ENCODE results near the gene CASP10.

DNA sequence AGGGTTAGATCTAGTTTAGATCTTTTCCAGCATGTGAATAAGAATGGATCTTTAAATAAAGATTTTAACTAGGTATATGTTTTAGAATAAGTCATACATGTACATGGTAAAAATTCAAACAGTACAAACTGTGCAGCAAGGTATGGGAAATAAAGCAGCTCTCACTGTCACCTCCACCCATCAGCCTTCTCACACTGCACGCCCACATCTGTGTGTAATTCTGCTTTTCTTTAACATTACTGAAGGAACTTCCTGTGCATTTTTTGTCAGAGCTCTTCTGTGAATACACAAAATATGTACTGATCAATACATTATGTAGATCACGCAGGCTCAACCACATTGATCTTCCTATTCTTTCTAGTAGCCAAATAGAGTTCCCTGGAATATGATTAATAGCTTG, 80.8 kb downstream of the CASP10 start:
- TF ChIP-seq, protein P1, sequence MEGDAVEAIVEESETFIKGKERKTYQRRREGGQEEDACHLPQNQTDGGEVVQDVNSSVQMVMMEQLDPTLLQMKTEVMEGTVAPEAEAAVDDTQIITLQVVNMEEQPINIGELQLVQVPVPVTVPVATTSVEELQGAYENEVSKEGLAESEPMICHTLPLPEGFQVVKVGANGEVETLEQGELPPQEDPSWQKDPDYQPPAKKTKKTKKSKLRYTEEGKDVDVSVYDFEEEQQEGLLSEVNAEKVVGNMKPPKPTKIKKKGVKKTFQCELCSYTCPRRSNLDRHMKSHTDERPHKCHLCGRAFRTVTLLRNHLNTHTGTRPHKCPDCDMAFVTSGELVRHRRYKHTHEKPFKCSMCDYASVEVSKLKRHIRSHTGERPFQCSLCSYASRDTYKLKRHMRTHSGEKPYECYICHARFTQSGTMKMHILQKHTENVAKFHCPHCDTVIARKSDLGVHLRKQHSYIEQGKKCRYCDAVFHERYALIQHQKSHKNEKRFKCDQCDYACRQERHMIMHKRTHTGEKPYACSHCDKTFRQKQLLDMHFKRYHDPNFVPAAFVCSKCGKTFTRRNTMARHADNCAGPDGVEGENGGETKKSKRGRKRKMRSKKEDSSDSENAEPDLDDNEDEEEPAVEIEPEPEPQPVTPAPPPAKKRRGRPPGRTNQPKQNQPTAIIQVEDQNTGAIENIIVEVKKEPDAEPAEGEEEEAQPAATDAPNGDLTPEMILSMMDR (IDR thresholded peaks at IDR 0.05; ENCODE audit: insufficient read depth, low read length), result no peak
- TF ChIP-seq POLR2AphosphoS5 (IDR thresholded peaks at IDR 0.05; ENCODE audit: low read depth) (no peak), GABPA (IDR thresholded peaks at IDR 0.05; ENCODE audit: low read depth) (no peak)
- TF ChIP-seq, protein P2, sequence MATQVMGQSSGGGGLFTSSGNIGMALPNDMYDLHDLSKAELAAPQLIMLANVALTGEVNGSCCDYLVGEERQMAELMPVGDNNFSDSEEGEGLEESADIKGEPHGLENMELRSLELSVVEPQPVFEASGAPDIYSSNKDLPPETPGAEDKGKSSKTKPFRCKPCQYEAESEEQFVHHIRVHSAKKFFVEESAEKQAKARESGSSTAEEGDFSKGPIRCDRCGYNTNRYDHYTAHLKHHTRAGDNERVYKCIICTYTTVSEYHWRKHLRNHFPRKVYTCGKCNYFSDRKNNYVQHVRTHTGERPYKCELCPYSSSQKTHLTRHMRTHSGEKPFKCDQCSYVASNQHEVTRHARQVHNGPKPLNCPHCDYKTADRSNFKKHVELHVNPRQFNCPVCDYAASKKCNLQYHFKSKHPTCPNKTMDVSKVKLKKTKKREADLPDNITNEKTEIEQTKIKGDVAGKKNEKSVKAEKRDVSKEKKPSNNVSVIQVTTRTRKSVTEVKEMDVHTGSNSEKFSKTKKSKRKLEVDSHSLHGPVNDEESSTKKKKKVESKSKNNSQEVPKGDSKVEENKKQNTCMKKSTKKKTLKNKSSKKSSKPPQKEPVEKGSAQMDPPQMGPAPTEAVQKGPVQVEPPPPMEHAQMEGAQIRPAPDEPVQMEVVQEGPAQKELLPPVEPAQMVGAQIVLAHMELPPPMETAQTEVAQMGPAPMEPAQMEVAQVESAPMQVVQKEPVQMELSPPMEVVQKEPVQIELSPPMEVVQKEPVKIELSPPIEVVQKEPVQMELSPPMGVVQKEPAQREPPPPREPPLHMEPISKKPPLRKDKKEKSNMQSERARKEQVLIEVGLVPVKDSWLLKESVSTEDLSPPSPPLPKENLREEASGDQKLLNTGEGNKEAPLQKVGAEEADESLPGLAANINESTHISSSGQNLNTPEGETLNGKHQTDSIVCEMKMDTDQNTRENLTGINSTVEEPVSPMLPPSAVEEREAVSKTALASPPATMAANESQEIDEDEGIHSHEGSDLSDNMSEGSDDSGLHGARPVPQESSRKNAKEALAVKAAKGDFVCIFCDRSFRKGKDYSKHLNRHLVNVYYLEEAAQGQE (IDR thresholded peaks at IDR 0.05; ENCODE audit: insufficient replicate concordance, low read depth), result no peak
